ENCODE data around the gene MAP3K20.

GRCh38 chr2:173028141-173028540 is 47.5 kb upstream of the MAP3K20 start:
- TF ChIP-seq NRF1 (conservative IDR thresholded peaks at IDR 0.05; ENCODE audit: low read depth, low read length) (no peak), SUZ12 (IDR thresholded peaks at IDR 0.05; ENCODE audit: unreplicated experiment) (no peak), ETV6 (conservative IDR thresholded peaks at IDR 0.05 in 1 of 2, IDR thresholded peaks at IDR 0.05 in 1 of 2; ENCODE audit: borderline replicate concordance in 1 of 2, low read depth in 1 of 2) (no peak), SRF (IDR thresholded peaks at IDR 0.05; ENCODE audit: low read depth in 2 of 2, low read length in 2 of 2) (no peak), ZBED1 (IDR thresholded peaks at IDR 0.05; ENCODE audit: borderline replicate concordance) (no peak), MYB (IDR thresholded peaks at IDR 0.05; ENCODE audit: borderline replicate concordance, low read depth, low read length) (no peak), SIN3A (IDR thresholded peaks at IDR 0.05; ENCODE audit: low read depth, low read length) (no peak), POLR2A (IDR thresholded peaks at IDR 0.05; ENCODE audit: low read depth, low read length) (no peak), CTCF (IDR thresholded peaks at IDR 0.05 in 2 of 3, conservative IDR thresholded peaks at IDR 0.05 in 1 of 3; ENCODE audit: control insufficient read depth in 2 of 3, extremely low read depth in 1 of 3, insufficient read depth in 1 of 3, low read depth in 3 of 3, low read length in 3 of 3) (no peak), TAF1 (IDR thresholded peaks at IDR 0.05; ENCODE audit: borderline replicate concordance, low read depth, low read length) (no peak), EZH2 (IDR thresholded peaks at IDR 0.05; ENCODE audit: borderline replicate concordance, control insufficient read depth, low read depth, low read length) (no peak), ASH2L (IDR thresholded peaks at IDR 0.05; ENCODE audit: borderline replicate concordance, low read depth) (no peak), RFX5 (IDR thresholded peaks at IDR 0.05; ENCODE audit: low read depth, low read length) (no peak)
